ENCODE measurements around the gene IPO5.
"Not testable (repeated sequence)": the region's sequence is repeated elsewhere in the genome, so short reads cannot be mapped to it uniquely, and the experiment has no call there.

Gene IPO5

DNA sequence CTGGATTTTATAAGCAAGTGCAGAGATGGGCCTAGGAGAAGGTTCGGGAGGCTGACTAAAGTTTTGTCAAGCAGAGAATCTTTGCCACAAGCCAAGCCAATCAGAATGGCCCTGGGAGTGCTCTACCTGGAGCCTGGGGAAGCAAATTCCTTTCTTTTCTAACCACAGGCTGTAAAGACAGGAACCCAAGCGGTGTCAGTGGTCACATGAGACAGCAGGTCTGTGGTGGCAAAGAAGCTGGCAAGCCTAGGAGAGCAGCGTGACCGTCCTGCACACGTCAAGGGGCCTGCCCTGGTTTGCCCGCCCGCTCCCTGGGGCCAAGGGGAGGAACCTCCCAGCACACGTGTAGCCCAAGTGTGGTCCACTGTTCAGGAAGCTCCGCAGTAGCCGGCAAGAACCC is 90.8 kb downstream of the IPO5 start:
- DNase-seq (ENCODE audit: extremely low read depth, low read depth): no peak
- TF ChIP-seq CTCF (IDR thresholded peaks at IDR 0.05; ENCODE audit: low read depth, low read length): no peak

DNA sequence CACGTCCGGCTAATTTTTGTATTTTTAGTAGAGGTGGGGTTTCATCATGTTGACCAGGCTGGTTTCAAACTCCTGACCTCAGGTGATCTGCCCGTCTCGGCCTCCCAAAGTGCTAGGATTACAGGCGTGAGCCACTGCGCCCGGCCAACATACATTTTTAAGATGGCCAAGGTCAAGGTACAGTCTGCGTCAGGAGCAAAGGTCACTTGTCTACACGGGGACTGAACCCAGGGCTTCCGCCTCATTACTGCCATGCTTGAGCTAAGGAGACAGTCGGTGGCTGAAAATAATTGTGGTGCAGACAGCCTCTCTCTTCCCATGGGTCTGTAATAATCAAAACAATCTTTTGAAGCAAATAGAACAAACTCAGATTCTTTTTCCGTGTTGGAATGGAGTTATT is 94.3 kb downstream of the IPO5 start:
- DNase-seq (ENCODE audit: extremely low read depth, low read depth): not testable (repeated sequence)

DNA sequence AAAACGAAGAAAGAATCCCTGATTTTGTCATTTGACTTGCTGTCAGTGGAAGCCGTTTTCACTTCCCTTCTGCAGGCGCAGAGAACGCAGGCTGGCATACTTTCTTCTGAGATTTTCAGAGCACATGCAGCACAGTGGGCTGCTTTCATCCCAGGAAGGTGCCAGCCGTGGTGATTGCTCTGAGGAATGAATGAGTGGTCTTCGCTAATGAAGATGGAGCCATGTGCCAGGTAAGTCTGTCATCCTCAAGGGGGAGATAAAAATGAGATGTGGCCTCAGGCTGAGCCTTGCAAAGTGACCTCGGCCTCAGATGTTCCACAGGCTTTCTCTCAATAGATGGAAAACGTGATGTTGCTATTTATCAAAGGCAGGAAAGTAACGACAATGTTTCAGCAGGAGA is 94.8 kb downstream of the IPO5 start:
- DNase-seq (ENCODE audit: extremely low read depth, low read depth): no peak
- no peak for TF ChIP-seq CTCF (IDR thresholded peaks at IDR 0.05; ENCODE audit: low read depth, low read length)

GRCh38 chr13:98050041-98050466 is 96.6 kb downstream of the IPO5 start:
- DNase-seq (ENCODE audit: extremely low read depth, low read depth): no peak
- no peak for TF ChIP-seq CTCF (IDR thresholded peaks at IDR 0.05; ENCODE audit: low read depth, low read length)

- no peak for TF ChIP-seq CTCF (IDR thresholded peaks at IDR 0.05; ENCODE audit: low read depth, low read length)
- DNase-seq (ENCODE audit: extremely low read depth, low read depth): no peak
Observed at GRCh38 chr13:98052412-98052811, 98.9 kb downstream of the IPO5 start.

GRCh38 chr13:98054301-98054700 is 100.8 kb downstream of the IPO5 start:
- no peak for TF ChIP-seq CTCF (IDR thresholded peaks at IDR 0.05; ENCODE audit: low read depth, low read length)
- DNase-seq (ENCODE audit: extremely low read depth, low read depth): no peak

DNA sequence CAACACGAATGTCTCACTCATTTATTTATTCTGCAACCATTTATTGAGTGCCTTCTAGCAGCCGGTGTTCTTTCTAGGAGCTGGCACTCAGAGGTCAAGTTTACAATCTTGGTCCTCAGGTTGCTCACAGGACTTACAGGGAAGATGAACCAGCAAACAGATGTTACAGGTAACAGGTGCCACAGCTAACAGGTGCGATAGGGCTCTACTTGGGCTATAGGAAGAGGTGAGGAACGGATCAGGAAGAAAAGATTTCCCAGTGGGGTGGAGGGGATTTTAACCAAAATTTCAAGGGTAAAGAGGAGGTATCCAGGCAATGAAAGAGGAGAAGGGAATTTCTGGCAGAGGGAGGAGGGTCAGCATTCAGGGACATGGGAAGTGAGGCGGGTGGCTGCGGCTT is 102.1 kb downstream of the IPO5 start:
- no peak for DNase-seq (ENCODE audit: extremely low read depth, low read depth)
- TF ChIP-seq CTCF (IDR thresholded peaks at IDR 0.05; ENCODE audit: low read depth, low read length): no peak

GRCh38 chr13:98056839-98057410 is 103.5 kb downstream of the IPO5 start:
- TF ChIP-seq CTCF (IDR thresholded peaks at IDR 0.05; ENCODE audit: low read depth, low read length): no peak
- no peak for DNase-seq (ENCODE audit: extremely low read depth, low read depth)
